ENCODE data around the gene NEK6.

Gene NEK6

DNA sequence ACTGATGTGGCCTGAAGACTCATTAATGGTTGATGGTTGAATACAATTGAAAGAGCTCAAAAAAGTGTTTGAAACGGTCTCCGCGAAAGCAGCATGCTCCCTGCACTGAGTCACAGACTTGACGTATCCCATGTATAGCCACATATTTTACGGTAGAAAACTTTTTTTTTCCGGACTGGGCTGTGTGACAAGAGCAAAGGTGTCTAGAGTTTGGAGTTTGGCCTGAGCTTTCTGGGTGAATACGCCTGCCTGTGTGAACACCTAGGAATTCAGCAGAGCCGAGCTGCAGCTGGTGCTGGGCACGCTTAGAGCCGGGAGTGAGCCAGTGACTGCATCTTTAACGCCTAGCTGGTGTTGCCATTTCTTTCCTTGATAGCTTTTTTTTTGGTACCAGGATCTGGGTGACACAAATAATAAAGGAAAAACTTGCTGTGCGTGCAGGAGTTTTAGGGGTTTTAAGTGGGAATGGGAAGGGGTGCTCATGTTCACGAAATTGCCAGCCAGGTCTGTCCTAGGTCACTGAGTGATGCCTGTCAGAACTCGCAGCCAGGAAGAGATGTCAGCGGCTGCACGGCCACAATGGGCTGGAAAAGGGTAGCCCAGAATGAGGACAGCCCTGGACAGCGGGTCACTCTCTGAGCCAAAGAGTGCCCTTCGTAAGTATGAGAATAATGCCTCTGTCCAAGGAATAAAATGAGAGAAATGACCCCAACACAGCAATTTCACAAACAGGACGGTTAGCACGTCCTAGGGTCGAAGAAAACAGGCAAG is 105.8 kb downstream of the NEK6 start:
- Histone ChIP-seq H3K27me3 (ENCODE audit: control insufficient read depth, insufficient read depth, low read length) (no peaks in the 10 kb centered on the region), H3K36me3 (ENCODE audit: control insufficient read depth, insufficient read depth, low read length) (no peaks in the 10 kb centered on the region), H3K9me3 (ENCODE audit: control insufficient read depth, insufficient read depth, low read length) (no peaks in the 10 kb centered on the region), H3K4me1 (ENCODE audit: control insufficient read depth, insufficient read depth, low read length) (no peaks in the 10 kb centered on the region), H3K27ac (ENCODE audit: low read length) (no peak overlapping the region), H3K4me3 (ENCODE audit: low read length) (no peak overlapping the region)
- no peak for DNase-seq (ENCODE audit: low read depth, low spot score)
- WGBS (ENCODE audit: insufficient coverage, insufficient read length): no CpG with 5 or more reads among the region's 21 CpGs

- DNase-seq (ENCODE audit: low read depth, low spot score): no peak
- H3K4me1 ChIP-seq (ENCODE audit: control insufficient read depth, insufficient read depth, low read length): no peaks in the 10 kb centered on the region
- no peaks in the 10 kb centered on the region for H3K9me3 ChIP-seq (ENCODE audit: control insufficient read depth, insufficient read depth, low read length)
- H3K27me3 ChIP-seq (ENCODE audit: control insufficient read depth, insufficient read depth, low read length): no peaks in the 10 kb centered on the region
- no peak overlapping the region for H3K4me3 ChIP-seq (ENCODE audit: low read length)
- no peaks in the 10 kb centered on the region for H3K36me3 ChIP-seq (ENCODE audit: control insufficient read depth, insufficient read depth, low read length)
- WGBS (ENCODE audit: insufficient coverage, insufficient read length): no CpG with 5 or more reads among the region's 4 CpGs
- H3K27ac ChIP-seq (ENCODE audit: low read length): no peak overlapping the region
These were observed 106.4 kb downstream of the NEK6 start for GRCh38 chr9:124364141-124364540.

DNA sequence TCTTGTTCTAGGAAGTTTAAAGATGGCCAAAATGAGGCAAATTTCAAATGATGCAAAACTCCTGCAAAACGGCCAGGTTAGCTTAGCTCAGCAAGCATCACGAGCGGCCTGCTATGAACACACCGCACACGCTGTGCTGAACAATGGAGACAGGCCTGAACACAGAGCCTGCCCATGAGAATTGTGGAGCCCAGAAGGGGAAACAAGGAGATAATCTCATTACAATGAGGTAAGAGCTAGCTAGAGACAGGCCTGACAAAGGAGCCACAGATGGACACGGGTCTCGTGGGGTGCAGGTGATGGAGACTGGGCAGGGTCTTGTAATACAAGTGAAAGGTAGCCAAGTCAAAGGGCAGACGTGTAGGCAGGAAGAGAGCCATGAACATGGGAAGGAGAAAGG is 107.3 kb downstream of the NEK6 start:
- no CpG with 5 or more reads among the region's 8 CpGs for WGBS (ENCODE audit: insufficient coverage, insufficient read length)
- Histone ChIP-seq H3K4me3 (ENCODE audit: low read length) (no peak overlapping the region), H3K4me1 (ENCODE audit: control insufficient read depth, insufficient read depth, low read length) (no peaks in the 10 kb centered on the region), H3K36me3 (ENCODE audit: control insufficient read depth, insufficient read depth, low read length) (no peaks in the 10 kb centered on the region), H3K9me3 (ENCODE audit: control insufficient read depth, insufficient read depth, low read length) (no peaks in the 10 kb centered on the region), H3K27ac (ENCODE audit: low read length) (no peak overlapping the region), H3K27me3 (ENCODE audit: control insufficient read depth, insufficient read depth, low read length) (no peaks in the 10 kb centered on the region)
- no peak for DNase-seq (ENCODE audit: low read depth, low spot score)

- H3K27me3 ChIP-seq (ENCODE audit: control insufficient read depth, insufficient read depth, low read length): no peaks in the 10 kb centered on the region
- DNase-seq (ENCODE audit: low read depth, low spot score): no peak
- H3K9me3 ChIP-seq (ENCODE audit: control insufficient read depth, insufficient read depth, low read length): no peaks in the 10 kb centered on the region
- H3K27ac ChIP-seq (ENCODE audit: low read length): no peak overlapping the region
- H3K36me3 ChIP-seq (ENCODE audit: control insufficient read depth, insufficient read depth, low read length): no peaks in the 10 kb centered on the region
- no peaks in the 10 kb centered on the region for H3K4me1 ChIP-seq (ENCODE audit: control insufficient read depth, insufficient read depth, low read length)
- WGBS (ENCODE audit: insufficient coverage, insufficient read length): 100% methylated on average over 1 of the region's 10 CpGs
- no peak overlapping the region for H3K4me3 ChIP-seq (ENCODE audit: low read length)
These were observed 108.9 kb downstream of the NEK6 start for GRCh38 chr9:124366476-124367220.

DNA sequence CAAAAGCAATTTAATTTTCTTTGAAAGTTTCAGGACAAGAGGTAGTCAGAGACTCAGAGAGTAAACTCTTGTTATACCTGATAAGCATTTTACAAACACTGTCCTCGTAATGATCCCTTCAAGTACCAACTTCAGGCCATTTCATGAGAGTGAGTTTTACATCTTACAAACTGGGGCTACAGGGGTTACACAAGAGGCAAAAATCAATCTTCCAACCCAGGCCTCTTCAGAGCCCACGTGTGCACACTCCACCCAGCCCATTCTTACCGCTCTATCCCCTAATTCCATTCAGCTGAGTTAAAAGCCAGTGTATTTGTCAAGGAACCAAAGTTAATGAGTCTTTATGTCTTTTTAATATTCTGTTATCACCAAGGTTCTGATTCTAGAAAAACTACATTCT is 110.9 kb downstream of the NEK6 start:
- H3K4me1 ChIP-seq (ENCODE audit: control insufficient read depth, insufficient read depth, low read length): no peaks in the 10 kb centered on the region
- H3K4me3 ChIP-seq (ENCODE audit: low read length): no peak overlapping the region
- H3K36me3 ChIP-seq (ENCODE audit: control insufficient read depth, insufficient read depth, low read length): no peaks in the 10 kb centered on the region
- no peaks in the 10 kb centered on the region for H3K27me3 ChIP-seq (ENCODE audit: control insufficient read depth, insufficient read depth, low read length)
- WGBS (ENCODE audit: insufficient coverage, insufficient read length): no CpG with 5 or more reads among the region's 3 CpGs
- no peak overlapping the region for H3K27ac ChIP-seq (ENCODE audit: low read length)
- no peak for DNase-seq (ENCODE audit: low read depth, low spot score)
- no peaks in the 10 kb centered on the region for H3K9me3 ChIP-seq (ENCODE audit: control insufficient read depth, insufficient read depth, low read length)

DNA sequence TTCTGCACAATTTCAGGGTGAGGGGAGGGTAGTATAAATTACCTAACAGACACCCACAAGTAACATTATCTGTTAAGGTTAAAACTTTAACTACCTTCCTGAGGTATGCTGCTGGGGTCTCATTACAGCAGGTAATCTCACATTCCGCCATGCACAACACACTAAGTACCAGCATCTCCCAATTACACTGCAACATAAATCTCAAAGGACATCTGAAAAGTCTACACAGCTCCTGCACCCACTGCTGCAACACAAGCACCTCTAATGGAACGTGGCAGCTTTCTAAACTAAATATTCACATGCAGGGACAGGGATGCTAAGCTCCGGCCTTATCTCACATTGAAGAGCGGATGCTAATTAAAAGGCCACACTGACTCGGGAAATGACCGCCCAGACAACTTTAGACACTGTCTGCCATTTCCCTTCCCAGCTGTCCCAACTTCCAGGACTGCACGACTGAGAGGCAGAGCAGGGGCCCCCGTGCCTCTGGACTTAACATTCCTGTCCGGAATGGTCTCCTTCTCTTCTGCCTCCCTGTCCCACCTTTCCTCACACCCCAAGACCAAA is 111.6 kb downstream of the NEK6 start:
- Histone ChIP-seq H3K36me3 (ENCODE audit: control insufficient read depth, insufficient read depth, low read length) (no peaks in the 10 kb centered on the region), H3K27ac (ENCODE audit: low read length) (no peak overlapping the region), H3K27me3 (ENCODE audit: control insufficient read depth, insufficient read depth, low read length) (no peaks in the 10 kb centered on the region), H3K4me1 (ENCODE audit: control insufficient read depth, insufficient read depth, low read length) (no peaks in the 10 kb centered on the region), H3K9me3 (ENCODE audit: control insufficient read depth, insufficient read depth, low read length) (no peaks in the 10 kb centered on the region), H3K4me3 (ENCODE audit: low read length) (no peak overlapping the region)
- DNase-seq (ENCODE audit: low read depth, low spot score): no peak
- WGBS (ENCODE audit: insufficient coverage, insufficient read length): no CpG with 5 or more reads among the region's 9 CpGs

DNA sequence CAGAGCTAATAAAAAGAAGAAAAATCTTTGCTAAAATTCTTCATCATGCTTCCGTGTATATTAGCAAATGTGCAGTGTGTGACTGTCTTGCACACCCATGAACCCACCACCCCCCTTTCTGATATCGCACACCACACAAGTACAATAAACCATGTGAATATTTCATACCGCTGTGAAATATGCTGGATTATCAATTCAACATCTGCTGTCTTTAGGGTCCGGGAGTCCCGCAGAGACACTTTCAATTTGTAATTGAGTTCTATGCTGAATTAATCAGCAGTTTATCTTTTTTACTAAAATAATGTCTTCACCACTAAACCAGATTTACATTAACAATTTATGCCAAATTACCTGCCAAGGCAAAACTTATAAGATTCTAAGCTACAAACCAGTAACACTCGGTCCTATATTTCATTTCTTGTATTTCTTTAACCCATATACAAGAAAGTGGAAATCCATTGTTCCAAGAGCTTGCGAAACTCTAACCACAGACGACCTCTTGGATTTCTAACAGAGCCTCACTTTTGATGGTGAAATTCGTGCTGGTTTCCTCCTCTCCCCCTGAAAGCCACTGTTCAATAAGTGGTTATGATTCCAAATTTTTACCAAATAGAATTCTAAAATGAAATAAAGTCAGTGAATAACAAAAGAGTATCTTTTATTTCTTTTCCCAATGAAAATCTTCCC is 113.3 kb downstream of the NEK6 start:
- H3K4me3 ChIP-seq (ENCODE audit: low read length): no peak overlapping the region
- H3K9me3 ChIP-seq (ENCODE audit: control insufficient read depth, insufficient read depth, low read length): no peaks in the 10 kb centered on the region
- WGBS (ENCODE audit: insufficient coverage, insufficient read length): no CpG with 5 or more reads among the region's 9 CpGs
- H3K27me3 ChIP-seq (ENCODE audit: control insufficient read depth, insufficient read depth, low read length): no peaks in the 10 kb centered on the region
- H3K27ac ChIP-seq (ENCODE audit: low read length): no peak overlapping the region
- no peak for DNase-seq (ENCODE audit: low read depth, low spot score)
- H3K4me1 ChIP-seq (ENCODE audit: control insufficient read depth, insufficient read depth, low read length): no peaks in the 10 kb centered on the region
- peaks cover 2% of the 10 kb centered on the region; the same call in 1 of the 2 replicates for H3K36me3 ChIP-seq (ENCODE audit: control insufficient read depth, insufficient read depth, low read length)

- no peak overlapping the region for H3K4me3 ChIP-seq (ENCODE audit: low read length)
- H3K27me3 ChIP-seq (ENCODE audit: control insufficient read depth, insufficient read depth, low read length): no peaks in the 10 kb centered on the region
- H3K9me3 ChIP-seq (ENCODE audit: control insufficient read depth, insufficient read depth, low read length): no peaks in the 10 kb centered on the region
- H3K27ac ChIP-seq (ENCODE audit: low read length): no peak overlapping the region
- no peak for DNase-seq (ENCODE audit: low read depth, low spot score)
- H3K36me3 ChIP-seq (ENCODE audit: control insufficient read depth, insufficient read depth, low read length): peaks cover 2% of the 10 kb centered on the region; the same call in 1 of the 2 replicates
- H3K4me1 ChIP-seq (ENCODE audit: control insufficient read depth, insufficient read depth, low read length): no peaks in the 10 kb centered on the region
These were observed 114.3 kb downstream of the NEK6 start for GRCh38 chr9:124372038-124372437.

DNA sequence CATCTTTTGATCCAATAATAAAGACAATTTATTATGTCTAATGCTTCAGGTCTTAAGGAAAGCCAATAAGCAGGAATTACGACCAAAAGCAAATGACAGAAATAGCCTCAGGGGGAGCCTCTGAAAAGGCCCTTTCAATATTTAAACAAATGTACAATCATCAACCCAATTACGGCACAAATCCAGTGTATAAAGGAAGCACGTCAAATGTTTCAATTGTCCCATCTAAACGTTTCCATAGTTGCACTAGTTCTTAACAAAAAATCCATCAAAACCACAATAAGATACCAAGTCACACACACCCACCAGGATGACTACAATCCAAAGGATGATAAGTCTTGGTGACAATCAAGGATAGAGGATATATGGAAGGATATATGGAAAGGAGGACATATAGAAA is 115.6 kb downstream of the NEK6 start:
- no peaks in the 10 kb centered on the region for H3K27me3 ChIP-seq (ENCODE audit: control insufficient read depth, insufficient read depth, low read length)
- H3K27ac ChIP-seq (ENCODE audit: low read length): no peak overlapping the region
- H3K36me3 ChIP-seq (ENCODE audit: control insufficient read depth, insufficient read depth, low read length): peaks cover 2% of the 10 kb centered on the region; the same call in 1 of the 2 replicates
- no peaks in the 10 kb centered on the region for H3K9me3 ChIP-seq (ENCODE audit: control insufficient read depth, insufficient read depth, low read length)
- no CpG with 5 or more reads among the region's 4 CpGs for WGBS (ENCODE audit: insufficient coverage, insufficient read length)
- H3K4me3 ChIP-seq (ENCODE audit: low read length): no peak overlapping the region
- no peak for DNase-seq (ENCODE audit: low read depth, low spot score)
- H3K4me1 ChIP-seq (ENCODE audit: control insufficient read depth, insufficient read depth, low read length): no peaks in the 10 kb centered on the region

GRCh38 chr9:124373851-124374250 is 116.1 kb downstream of the NEK6 start:
- Histone ChIP-seq H3K4me1 (ENCODE audit: control insufficient read depth, insufficient read depth, low read length) (no peaks in the 10 kb centered on the region), H3K27ac (ENCODE audit: low read length) (no peak overlapping the region), H3K4me3 (ENCODE audit: low read length) (no peak overlapping the region), H3K9me3 (ENCODE audit: control insufficient read depth, insufficient read depth, low read length) (no peaks in the 10 kb centered on the region), H3K27me3 (ENCODE audit: control insufficient read depth, insufficient read depth, low read length) (no peaks in the 10 kb centered on the region), H3K36me3 (ENCODE audit: control insufficient read depth, insufficient read depth, low read length) (peaks cover 2% of the 10 kb centered on the region; the same call in 1 of the 2 replicates)
- WGBS (ENCODE audit: insufficient coverage, insufficient read length): no CpG with 5 or more reads among the region's 1 CpG
- no peak for DNase-seq (ENCODE audit: low read depth, low spot score)

All from iPS DF 6.9 (cell line).